ENCODE measurements around the gene SAMD13. TPM values are rescaled to one million over a fixed set of nuclear protein-coding genes. Genes with fewer than 3 reads are reported as not detected.

SAMD13 gene
- total RNA-seq, 1 experiment from 2014 or later = 2.2 TPM

- no peaks in the 10 kb centered on the region for H3K27me3 ChIP-seq (ENCODE audit: control insufficient read depth, insufficient read depth, low read length)
- in situ Hi-C loops (cut with HindIII; ENCODE audit: low pct_unique_long_range_greater_than_20kb, low sequenced_read_pairs) (no loop called here), intact Hi-C loops (cut with micrococcal nuclease; ENCODE audit: unreplicated experiment) (no loop called here)
- ChIA-PET CTCF (interaction anchor here (0.7 kb wide), 1 partner anchor 1474 kb away, joined by 3 read pairs; no protein-coding TSS in a partner anchor), POLR2A (interaction anchor here (1.0 kb wide), 1 partner anchor 13 kb away, joined by 9 read pairs; the partner anchor contains the start of gene SAMD13)
- H3K4me3 ChIP-seq (ENCODE audit: low read depth in 2 of 2, low read length in 2 of 2) = no peak overlapping the region
- BruUV-seq (replicated peaks) = no TSS peak
- no peak for DNase-seq (ENCODE audit: low read depth, low spot score)
- no peak overlapping the region for H3K27ac ChIP-seq (ENCODE audit: low read length)
- ATAC-seq = no peak
- H3K9me3 ChIP-seq (ENCODE audit: control insufficient read depth, insufficient read depth, low read depth, low read length) = peaks cover 37% of the 10 kb centered on the region; the same call in 1 of the 2 replicates
- TF ChIP-seq TCF7L2 (IDR thresholded peaks at IDR 0.05; ENCODE audit: low read depth, low read length) = no peak
- no peak for TF ChIP-seq CTCF (IDR thresholded peaks at IDR 0.05)
- no peak for TF ChIP-seq SIN3A (IDR thresholded peaks at IDR 0.05; ENCODE audit: borderline replicate concordance, insufficient read depth, low read depth, low read length)
- no peak for TF ChIP-seq POLR2AphosphoS5 (IDR thresholded peaks at IDR 0.05; ENCODE audit: low read depth, low read length)
- no peak for TF ChIP-seq REST (IDR thresholded peaks at IDR 0.05; ENCODE audit: insufficient read depth in 1 of 2, low read depth in 2 of 2, low read length in 1 of 2)
- H3K36me3 ChIP-seq (ENCODE audit: control insufficient read depth, insufficient read depth, low read length) = no peaks in the 10 kb centered on the region
- no peaks in the 10 kb centered on the region for H3K4me1 ChIP-seq (ENCODE audit: control insufficient read depth, insufficient read depth, low read length)
Measured at GRCh38 chr1:84289169-84289785, 12.2 kb upstream of the SAMD13 start.

- DNase-seq (ENCODE audit: low read depth, low spot score) (no peak), ATAC-seq (0 out of 2 replicates have a peak, but pooled peaks have one; percentile 26)
- CTCF ChIA-PET = no interaction called here
- Histone ChIP-seq H3K9me3 (ENCODE audit: control insufficient read depth, insufficient read depth, low read depth, low read length) (peaks cover 23% of the 10 kb centered on the region; the same call in 1 of the 2 replicates), H3K4me3 (ENCODE audit: low read depth in 2 of 2, low read length in 2 of 2) (no peak overlapping the region), H3K27ac (ENCODE audit: low read length) (no peak overlapping the region), H3K27me3 (ENCODE audit: control insufficient read depth, insufficient read depth, low read length) (no peaks in the 10 kb centered on the region), H3K4me1 (ENCODE audit: control insufficient read depth, insufficient read depth, low read length) (no peaks in the 10 kb centered on the region), H3K36me3 (ENCODE audit: control insufficient read depth, insufficient read depth, low read length) (no peaks in the 10 kb centered on the region)
- intact Hi-C loops (cut with micrococcal nuclease; ENCODE audit: unreplicated experiment) (no loop called here), in situ Hi-C loops (cut with HindIII; ENCODE audit: low pct_unique_long_range_greater_than_20kb, low sequenced_read_pairs) (no loop called here)
- no TSS peak for BruUV-seq (replicated peaks)
- POLR2A ChIA-PET = no interaction called here
- TF ChIP-seq SIN3A (IDR thresholded peaks at IDR 0.05; ENCODE audit: borderline replicate concordance, insufficient read depth, low read depth, low read length) = no peak
- TF ChIP-seq REST (IDR thresholded peaks at IDR 0.05; ENCODE audit: insufficient read depth in 1 of 2, low read depth in 2 of 2, low read length in 1 of 2) = no peak
- TF ChIP-seq POLR2AphosphoS5 (IDR thresholded peaks at IDR 0.05; ENCODE audit: low read depth, low read length) = no peak
- 0 out of 2 replicates have a peak, but pooled peaks have one; percentile 7 for TF ChIP-seq CTCF (IDR thresholded peaks at IDR 0.05)
- no peak for TF ChIP-seq TCF7L2 (IDR thresholded peaks at IDR 0.05; ENCODE audit: low read depth, low read length)
Measured at GRCh38 chr1:84291882-84292655, 9.4 kb upstream of the SAMD13 start.

All from Panc1 (cell line).